ENCODE data around the gene PTPN22. TPM values are rescaled to one million over a fixed set of nuclear protein-coding genes. Genes with fewer than 3 reads are reported as not detected.

The PTPN22 gene
- total RNA-seq, 4 donors from 2014 or later, result 1.1 to 5.7 (median 1.9) TPM

DNA sequence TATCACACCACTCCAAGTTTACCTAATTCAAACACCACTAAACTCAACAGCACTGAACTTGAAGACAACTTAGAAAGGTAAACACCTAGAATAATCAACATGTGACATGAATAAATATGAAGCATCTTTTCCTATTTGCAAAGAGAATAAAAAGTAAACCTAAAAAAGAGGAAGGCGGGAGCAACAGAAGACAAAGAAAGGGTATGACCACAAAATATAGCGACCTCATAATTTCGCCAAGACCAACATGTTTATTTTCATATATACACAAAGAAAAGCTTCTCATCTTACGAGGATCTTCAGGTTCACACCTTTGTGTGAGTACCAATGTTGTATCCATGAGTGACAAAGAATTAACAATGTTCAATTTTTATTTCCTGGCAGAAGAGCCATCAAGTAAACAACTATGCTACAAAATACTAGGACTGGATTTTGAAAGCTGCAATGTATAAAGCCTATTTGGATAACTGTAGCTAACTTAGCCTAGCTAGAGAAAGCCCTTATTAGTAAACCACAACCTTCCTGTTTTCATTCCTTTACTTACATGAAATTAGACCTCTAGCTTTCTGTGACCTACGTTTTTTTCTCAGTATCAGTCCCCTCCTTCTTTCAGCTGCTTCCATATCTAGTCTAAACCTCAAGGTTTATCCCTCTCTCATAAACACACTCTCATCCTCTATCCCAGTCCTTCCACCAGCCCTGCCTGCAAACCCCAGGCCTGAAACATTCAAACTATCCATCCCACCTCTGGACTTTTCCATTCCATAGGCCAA is 91.0 kb downstream of the PTPN22 start:
- no peak for TF ChIP-seq POLR2A (IDR thresholded peaks at IDR 0.05)
- TF ChIP-seq, protein P1, sequence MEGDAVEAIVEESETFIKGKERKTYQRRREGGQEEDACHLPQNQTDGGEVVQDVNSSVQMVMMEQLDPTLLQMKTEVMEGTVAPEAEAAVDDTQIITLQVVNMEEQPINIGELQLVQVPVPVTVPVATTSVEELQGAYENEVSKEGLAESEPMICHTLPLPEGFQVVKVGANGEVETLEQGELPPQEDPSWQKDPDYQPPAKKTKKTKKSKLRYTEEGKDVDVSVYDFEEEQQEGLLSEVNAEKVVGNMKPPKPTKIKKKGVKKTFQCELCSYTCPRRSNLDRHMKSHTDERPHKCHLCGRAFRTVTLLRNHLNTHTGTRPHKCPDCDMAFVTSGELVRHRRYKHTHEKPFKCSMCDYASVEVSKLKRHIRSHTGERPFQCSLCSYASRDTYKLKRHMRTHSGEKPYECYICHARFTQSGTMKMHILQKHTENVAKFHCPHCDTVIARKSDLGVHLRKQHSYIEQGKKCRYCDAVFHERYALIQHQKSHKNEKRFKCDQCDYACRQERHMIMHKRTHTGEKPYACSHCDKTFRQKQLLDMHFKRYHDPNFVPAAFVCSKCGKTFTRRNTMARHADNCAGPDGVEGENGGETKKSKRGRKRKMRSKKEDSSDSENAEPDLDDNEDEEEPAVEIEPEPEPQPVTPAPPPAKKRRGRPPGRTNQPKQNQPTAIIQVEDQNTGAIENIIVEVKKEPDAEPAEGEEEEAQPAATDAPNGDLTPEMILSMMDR (IDR thresholded peaks at IDR 0.05), result no peak
- Histone ChIP-seq H3K36me3 (peaks cover 0 to 22% (median 0%) of the 10 kb centered on the region in 3 donors), H3K9me3 (no peaks in the 10 kb centered on the region), H3K27ac (no peak overlapping the region), H3K4me3 (no peak overlapping the region), H3K4me1 (peaks cover 14 to 40% (median 17%) of the 10 kb centered on the region in 3 donors), H3K27me3 (no peaks in the 10 kb centered on the region)
- intact Hi-C loops (cut with DNase I), result no loop called here
- WGBS, 2 donors, result 73% methylated on average over 5 of the region's 5 CpGs
- no peak for DNase-seq

DNA sequence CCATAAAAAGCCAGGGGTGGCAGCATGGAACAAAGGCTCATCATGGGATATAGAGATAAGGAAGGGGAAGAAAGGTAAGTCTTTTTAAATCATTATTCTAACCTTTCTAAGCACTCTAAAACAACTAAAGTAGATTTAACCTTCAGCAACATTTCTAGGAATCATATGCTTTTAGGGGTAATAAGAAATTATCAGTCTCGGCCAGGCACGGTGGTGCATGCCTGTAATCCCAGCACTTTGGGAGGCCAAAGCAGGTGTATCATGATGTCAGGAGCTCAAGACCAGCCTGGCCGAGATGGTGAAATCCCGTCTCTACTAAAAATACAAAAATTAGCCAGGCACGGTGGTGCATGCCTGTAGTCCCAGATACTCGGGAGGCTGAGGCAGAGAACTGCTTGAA is 92.0 kb downstream of the PTPN22 start:
- Histone ChIP-seq H3K27ac (no peak overlapping the region), H3K4me3 (no peak overlapping the region), H3K27me3 (no peaks in the 10 kb centered on the region), H3K9me3 (no peaks in the 10 kb centered on the region), H3K36me3 (peaks cover 0 to 32% (median 0%) of the 10 kb centered on the region in 3 donors), H3K4me1 (peaks cover 14 to 36% (median 17%) of the 10 kb centered on the region in 3 donors)
- 88 to 96% methylated on average over 5 to 6 of the region's 6 CpGs for WGBS, 2 donors
- intact Hi-C loops (cut with DNase I), result no loop called here
- DNase-seq, result no peak
- TF ChIP-seq, protein P1 (IDR thresholded peaks at IDR 0.05), result no peak
- no peak for TF ChIP-seq POLR2A (IDR thresholded peaks at IDR 0.05)

DNA sequence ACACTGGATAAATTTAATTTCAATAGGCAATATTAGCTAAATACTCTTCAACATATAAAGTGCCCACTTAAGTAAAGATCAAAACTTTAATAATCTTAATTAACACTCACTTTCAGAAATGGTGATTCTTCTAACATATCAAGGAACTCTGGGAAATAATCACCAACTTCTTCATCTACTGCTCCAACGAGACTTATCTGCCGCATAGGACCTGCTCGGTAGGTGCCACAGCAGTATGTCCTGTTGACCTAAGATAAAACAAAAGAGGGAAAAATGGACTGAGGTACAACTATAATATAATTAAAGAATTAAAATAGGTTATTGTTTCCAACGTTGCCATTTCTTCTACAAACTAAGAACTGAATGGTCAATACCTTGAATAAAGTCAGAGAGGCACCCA is 94.0 kb downstream of the PTPN22 start:
- no peak overlapping the region for H3K27ac ChIP-seq
- 85 to 88% methylated on average over 4 of the region's 4 CpGs for WGBS, 2 donors
- intact Hi-C loops (cut with DNase I), result no loop called here

DNA sequence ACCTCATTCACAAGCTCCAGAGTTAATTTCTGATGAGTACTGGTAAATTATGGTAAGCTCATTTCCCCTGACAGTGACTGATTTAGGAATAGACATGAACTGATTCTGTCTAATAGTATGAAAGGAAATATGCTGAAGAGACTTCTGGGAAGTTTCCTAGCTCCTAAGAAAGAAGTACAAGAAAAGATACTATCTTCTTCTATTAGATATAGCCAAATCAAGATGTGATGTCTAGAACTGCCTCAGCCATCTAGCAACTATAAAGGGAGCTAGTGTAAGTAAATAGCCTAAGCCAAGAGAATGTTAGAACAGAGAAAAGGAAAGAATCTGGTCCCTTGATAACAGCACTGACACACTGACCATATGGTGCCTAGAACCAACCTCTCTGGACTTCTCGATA is 101.5 kb downstream of the PTPN22 start:
- Histone ChIP-seq H3K4me3 (no peak overlapping the region), H3K9me3 (no peaks in the 10 kb centered on the region), H3K27ac (no peak overlapping the region), H3K4me1 (peaks cover 0 to 19% (median 0%) of the 10 kb centered on the region in 3 donors), H3K36me3 (peaks cover 0 to 53% (median 8%) of the 10 kb centered on the region in 3 donors), H3K27me3 (no peaks in the 10 kb centered on the region)
- DNase-seq, result no peak
- intact Hi-C loops (cut with DNase I), result no loop called here
- 86 to 93% methylated on average over 1 of the region's 1 CpG for WGBS, 2 donors
- TF ChIP-seq, protein P1 (IDR thresholded peaks at IDR 0.05), result no peak
- TF ChIP-seq POLR2A (IDR thresholded peaks at IDR 0.05), result no peak

More for the DNA sequence above, 94.0 kb downstream of the PTPN22 start:
- TF ChIP-seq POLR2A (IDR thresholded peaks at IDR 0.05), result no peak
- Histone ChIP-seq H3K4me1 (peaks cover 3 to 25% (median 10%) of the 10 kb centered on the region in 3 donors), H3K27me3 (no peaks in the 10 kb centered on the region), H3K9me3 (no peaks in the 10 kb centered on the region), H3K4me3 (no peak overlapping the region), H3K36me3 (peaks cover 0 to 45% (median 0%) of the 10 kb centered on the region in 3 donors)
- DNase-seq, result no peak

DNA sequence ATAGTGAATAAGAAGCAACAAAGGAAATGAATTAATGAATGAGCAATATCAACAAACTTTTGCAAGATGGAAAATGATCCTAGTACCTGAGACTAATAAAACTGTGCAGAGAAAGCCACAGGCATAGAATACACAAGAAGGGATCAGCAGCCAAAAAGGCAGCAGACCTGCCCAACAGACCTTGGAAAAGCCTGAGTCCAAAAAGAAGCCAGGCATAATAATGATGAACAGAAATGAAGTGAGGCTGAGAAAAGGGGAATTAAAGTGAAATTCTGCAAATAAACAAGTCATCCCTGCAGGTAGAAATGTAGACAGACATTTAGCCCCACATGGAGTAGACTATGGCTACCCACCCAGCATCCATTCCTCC is 101.9 kb downstream of the PTPN22 start:
- DNase-seq, result no peak
- H3K27me3 ChIP-seq, result no peaks in the 10 kb centered on the region
- no peak overlapping the region for H3K27ac ChIP-seq
- intact Hi-C loops (cut with DNase I), result no loop called here
- TF ChIP-seq, protein P1 (IDR thresholded peaks at IDR 0.05), result no peak
- no peak for TF ChIP-seq POLR2A (IDR thresholded peaks at IDR 0.05)
- H3K4me3 ChIP-seq, result no peak overlapping the region
- H3K9me3 ChIP-seq, result no peaks in the 10 kb centered on the region
- peaks cover 0 to 19% (median 0%) of the 10 kb centered on the region in 3 donors for H3K4me1 ChIP-seq
- peaks cover 0 to 53% (median 8%) of the 10 kb centered on the region in 3 donors for H3K36me3 ChIP-seq
